Measurements from ENCODE around the gene KIAA0586.
"Not testable (repeated sequence)": the region's sequence is repeated elsewhere in the genome, so short reads cannot be mapped to it uniquely, and the experiment has no call there.

The KIAA0586 gene

DNA sequence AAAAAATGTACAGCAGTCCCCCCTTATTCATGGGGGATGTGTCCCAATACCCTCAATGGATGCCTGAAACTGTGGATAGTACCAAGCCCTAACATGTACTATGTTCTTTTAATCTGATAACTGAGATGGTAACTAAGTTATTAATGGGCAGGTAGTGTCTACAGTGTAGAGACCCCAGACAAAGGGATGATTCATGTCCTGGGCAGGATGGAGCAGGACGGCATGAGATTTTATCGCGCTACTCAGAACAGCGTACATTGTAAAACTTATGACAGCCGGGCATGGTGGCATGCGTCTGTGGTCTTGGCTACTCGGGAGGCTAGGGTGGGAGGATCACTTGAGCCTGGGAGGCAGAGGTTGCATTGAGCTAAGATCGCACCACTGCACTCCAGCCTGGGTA, 37.1 kb downstream of the KIAA0586 start:
- DNase-seq (ENCODE audit: low read depth), result no peak

DNA sequence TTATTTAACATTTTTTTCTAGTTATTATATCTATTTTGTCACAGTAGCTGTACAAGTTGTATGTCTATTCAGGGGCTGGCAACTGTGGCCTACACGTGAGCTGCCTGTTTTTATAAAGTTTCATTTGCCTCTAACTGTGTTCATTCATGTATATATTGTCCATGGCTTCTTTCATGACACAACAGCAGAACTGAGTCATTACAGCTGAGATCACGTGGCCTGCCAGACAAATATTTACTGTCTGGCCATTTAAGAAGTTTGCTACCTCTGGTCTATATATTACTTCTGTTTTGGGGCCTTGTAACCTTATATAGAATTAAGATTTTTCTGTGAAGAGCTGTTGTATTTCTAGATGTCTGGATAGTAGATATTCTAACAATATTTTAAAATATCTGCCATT, 37.9 kb downstream of the KIAA0586 start:
- no peak for DNase-seq (ENCODE audit: low read depth)

DNA sequence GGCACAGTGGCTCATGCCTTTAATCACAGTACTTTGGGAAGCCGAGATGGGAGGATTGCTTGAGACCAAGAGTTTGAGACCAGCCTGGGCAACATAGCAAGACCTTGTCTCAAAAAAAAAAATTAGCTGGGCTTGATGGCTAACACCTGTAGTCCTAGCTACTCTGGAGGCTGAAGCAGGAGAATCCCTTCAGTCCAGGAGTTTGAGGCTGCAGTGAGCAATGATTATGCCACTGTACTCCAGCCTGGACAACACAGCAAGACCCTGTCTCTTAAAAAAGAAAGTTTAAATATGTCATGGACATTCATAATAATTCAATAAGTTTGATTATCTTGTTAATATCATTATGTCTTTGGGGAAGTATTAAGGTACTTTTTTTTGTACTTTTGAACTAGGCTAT, 38.9 kb downstream of the KIAA0586 start:
- DNase-seq (ENCODE audit: low read depth), result no peak

DNA sequence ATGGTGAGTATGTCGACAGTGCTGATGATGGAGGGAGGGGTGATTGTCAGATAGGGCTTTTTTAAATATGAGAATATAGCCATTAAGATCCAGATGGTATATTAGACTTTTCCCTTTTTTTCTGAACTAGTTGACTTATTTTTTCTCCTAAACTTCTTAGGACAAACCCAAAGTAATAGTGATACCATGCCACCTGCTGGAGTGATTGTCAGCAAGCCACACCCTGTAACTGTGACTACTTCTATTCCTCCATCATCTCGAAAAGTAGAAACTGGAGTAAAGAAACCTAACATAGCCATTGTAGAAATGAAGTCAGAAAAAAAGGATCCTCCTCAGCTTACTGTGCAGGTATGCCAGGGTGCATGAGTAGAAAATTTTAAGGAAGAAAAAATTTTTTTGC, 40.1 kb downstream of the KIAA0586 start:
- no peak for DNase-seq (ENCODE audit: low read depth)

DNA sequence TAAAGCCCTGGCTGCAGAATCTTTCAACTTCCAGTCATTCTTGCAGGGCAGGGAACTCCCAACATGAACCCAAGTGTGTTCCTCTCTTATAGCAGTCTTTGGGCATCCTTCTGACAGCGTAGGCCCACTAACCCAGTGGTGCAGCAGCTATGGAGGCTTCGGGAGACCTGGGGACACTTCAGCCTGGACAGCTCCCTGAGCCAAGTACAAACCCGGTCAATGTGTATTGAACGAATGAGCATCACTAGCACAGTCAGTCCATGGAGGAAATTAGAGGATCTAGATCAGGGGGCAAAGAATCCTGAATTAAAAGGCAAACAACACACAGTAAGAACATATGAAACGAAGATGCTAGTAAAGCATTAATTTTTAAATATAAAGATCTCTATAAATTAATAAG, 41.8 kb downstream of the KIAA0586 start:
- DNase-seq (ENCODE audit: low read depth), result no peak

DNA sequence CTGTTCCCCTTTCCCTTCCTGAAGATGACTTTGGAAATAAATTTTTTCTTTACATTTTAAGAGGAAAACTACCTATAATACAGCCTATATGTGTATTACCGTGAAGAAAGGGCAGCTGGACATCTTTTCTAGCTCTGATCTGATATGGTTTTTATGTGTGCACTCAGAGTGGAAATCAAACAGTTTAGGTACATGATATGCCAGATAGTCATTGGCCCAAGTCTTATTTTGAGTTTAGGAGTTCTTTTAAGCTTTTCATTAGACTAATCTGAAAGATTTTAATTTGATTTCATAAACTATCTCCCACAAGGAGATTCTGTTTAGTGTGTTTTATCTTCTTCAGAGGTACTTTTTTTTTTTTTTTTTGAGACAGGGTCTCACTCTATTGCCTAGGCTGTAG, 48.8 kb downstream of the KIAA0586 start:
- DNase-seq (ENCODE audit: low read depth), result no peak

DNA sequence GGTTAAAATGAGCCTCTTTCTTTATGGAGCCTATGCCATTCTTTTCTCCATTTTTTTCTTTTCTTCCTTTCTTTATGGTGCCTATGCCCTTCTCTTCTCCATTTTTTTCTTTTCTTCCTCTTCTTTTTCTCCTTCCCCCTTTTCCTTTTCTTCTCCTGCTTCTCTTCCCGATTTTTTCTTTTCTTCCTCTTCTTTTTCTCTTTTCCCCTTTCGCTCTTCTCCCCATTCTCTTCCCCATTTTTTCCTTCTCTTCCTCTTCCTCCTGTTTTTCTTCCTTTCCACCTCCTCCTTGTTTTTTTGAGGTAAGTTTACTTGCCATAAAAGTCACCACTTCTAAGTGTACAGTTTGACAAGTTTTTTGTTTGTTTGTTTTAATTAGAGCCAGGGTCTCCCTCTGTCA, 50.1 kb downstream of the KIAA0586 start:
- DNase-seq (ENCODE audit: low read depth), result no peak

DNA sequence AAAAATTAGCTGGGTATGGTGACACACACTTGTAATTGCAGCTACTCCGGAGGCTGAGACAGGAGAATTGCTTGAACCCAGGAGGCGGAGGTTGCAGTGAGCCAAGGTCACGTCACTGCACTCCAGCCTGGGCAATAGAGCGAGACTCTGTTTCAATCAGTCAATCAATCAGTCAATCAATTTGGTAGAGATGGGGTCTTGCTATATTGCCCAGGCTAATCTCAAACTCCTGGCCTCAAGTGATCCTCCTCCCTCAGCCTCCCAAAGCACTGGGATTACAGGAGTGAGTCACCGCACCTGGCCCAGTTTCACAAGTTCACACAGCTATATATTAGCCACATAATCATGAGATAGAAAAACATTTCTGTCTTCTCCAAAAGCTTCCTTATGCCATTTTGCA, 50.8 kb downstream of the KIAA0586 start:
- not testable (repeated sequence) for DNase-seq (ENCODE audit: low read depth)

DNA sequence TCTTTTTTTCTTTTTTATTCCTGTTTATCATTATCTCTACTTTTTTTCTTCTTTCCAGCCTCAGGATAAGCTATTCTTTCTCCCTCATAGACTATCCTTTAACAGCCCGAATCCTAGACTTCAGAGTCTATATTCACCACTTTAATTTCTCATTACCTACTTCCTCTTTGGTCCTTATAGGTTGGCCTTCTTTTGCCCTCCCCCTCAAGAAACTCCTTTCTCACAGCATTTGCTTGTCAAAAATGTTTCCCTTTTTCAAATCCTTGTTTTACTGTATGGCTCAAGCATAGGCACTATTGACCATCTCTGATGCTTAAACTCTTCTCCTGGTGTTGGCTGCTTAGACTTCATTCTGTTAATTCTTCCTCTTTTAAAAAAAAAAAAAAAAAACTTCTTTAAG, 52.5 kb downstream of the KIAA0586 start:
- DNase-seq (ENCODE audit: low read depth), result no peak

DNA sequence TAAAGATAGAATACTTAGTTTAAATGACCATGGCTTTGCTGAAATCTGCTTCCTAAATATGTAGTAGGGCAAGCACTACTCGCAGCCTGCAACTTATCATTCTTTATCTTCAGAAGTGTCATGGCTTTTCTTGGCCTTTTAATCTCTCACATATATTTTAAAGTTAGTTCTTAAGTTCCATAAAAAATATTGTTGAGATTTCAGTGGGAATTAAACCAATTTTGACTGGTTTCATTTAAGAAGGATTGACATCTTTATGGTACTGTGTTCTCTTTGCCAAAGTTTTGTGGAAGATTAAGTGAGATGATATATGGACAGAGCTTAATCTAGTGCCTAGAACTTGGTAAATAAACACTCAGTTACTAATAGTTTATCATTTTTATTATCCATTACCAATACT, 56.7 kb downstream of the KIAA0586 start:
- no peak for DNase-seq (ENCODE audit: low read depth)

DNA sequence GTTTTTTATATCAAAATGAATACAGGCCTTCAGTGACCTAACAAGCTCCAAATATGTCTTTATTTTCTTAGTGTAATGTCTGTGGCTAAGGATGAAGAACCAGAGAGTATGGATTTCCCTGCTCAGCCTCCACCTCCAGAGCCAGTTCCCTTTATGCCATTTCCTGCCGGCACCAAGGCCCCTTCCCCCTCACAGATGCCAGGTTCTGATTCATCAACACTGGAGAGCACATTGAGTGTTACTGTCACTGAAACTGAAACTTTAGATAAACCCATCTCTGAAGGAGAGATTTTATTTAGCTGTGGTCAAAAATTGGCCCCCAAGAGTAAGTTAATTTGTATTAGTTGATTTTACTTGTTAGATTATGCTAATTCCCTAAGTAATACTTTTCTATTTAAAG, 61.0 kb downstream of the KIAA0586 start:
- DNase-seq (ENCODE audit: low read depth), result no peak

DNA sequence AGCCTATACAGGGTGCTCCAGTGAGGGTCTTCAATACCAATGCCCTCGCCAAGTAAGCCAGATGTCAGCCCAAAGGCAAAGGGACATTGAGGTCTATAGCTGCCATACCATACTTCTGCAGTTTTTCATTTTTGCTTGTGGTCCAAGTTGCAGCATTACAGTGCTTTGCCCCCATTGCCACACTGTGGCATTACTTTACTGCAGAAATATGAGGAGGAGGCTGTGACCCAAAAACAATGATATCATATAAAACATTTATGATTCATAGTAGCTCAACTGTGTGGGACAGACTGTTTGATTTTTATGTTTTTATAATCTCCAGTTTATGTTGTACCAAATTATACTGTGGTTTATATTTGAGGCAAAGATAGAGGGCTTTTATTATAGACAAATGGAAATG, 64.1 kb downstream of the KIAA0586 start:
- no peak for DNase-seq (ENCODE audit: low read depth)

DNA sequence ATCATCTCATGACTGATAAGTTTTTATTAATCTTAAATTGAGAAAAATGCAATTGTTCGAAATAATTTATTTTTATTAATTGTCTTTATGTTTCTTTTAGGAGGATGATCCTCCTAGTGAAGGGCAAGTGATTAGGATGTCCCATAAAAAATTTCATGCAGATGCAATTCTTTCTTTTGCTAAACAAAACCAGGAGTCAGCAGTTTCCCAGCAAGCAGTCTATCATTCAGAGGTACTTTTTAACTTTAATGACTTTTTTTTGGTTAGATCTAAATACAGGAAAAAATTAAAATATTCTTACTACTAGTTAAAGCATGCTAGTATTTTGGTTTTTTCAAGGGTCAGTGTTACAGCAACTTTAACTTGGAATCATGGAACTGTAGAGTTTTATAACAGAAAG, 64.5 kb downstream of the KIAA0586 start:
- no peak for DNase-seq (ENCODE audit: low read depth)

DNA sequence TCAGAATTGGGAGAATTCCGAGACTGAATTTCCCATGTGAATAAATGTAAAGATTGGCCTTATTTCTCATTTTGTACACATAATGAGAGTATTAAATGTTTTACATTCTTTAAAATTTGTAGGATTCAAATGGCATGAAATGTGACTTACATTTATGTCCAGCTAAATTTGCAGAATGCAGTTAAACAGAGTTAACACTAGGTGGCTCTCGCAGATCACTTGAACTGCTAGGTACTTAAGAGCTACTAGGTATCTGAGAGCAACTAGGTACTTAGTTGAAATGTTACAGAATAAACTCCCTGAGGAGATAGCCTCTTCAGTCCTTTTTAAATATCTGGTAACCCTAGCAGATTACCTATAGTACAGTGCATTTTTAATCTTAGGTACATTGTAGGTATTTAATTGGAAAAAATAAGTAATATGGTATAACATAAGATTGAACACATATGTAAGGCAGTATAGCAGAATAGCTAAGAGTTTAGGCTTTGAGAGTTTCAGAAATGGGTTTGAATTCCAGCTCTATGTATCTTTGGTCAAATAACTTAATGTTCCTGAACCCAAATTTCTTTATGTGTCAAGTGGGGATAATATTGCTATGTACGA, 73.8 kb downstream of the KIAA0586 start:
- DNase-seq (ENCODE audit: low read depth), result no peak

DNA sequence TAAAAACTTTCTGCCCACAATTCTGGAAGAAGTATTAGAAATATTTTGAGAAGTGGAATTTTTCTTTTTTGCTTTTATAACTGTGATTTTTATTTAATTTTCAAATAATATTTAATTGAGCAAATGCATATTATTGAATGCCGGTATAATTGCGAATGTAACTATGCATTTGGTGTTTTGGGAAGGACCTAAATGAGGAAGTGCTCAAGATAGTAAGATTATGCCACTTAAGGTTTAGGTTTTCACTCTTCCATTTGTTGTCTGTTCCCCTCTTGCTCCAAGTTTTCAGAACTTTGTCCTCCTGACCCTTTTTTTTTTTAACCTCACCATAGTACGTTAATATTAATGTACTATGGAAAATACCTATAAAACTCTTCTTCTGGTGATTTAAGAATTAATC, 85.8 kb downstream of the KIAA0586 start:
- no peak for DNase-seq (ENCODE audit: low read depth)

DNA sequence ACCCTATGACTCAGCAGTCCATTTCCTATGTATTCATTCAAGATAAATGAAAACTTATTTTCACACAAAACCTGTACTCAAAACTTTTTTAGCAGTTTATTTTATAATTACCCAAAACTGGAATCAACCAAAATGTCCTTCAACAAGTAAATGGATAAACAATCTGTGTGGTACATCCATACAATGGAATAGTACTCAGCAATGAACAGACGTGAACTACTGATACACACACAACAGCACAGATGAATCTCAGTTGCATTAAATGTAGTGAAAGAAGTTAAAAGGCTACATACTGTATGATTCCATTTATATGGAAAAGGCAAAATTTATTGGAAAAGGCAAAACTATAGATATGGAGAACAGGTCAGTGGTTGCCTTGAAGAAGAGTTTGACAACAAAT, 90.1 kb downstream of the KIAA0586 start:
- DNase-seq (ENCODE audit: low read depth), result no peak

DNA sequence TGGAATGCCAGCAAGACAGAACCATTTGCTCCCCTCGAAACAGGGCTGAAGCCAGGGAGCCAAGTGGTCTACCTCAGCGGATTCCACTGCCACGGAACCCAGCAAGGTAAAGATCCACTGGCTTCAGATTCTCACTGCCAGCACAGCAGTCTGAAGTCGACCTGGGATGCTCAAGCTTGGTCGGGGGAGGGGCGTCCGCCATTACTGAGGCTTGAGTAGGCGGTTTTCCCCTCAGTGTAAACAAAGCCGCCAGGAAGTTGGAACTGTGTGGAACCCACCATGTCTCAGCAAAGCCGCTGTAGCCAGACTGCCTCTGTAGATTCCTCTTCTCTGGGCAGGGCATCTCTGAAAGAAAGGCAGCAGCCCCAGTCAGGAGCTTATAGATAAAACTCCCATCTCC, 98.2 kb downstream of the KIAA0586 start:
- not testable (repeated sequence) for DNase-seq (ENCODE audit: low read depth)

DNA sequence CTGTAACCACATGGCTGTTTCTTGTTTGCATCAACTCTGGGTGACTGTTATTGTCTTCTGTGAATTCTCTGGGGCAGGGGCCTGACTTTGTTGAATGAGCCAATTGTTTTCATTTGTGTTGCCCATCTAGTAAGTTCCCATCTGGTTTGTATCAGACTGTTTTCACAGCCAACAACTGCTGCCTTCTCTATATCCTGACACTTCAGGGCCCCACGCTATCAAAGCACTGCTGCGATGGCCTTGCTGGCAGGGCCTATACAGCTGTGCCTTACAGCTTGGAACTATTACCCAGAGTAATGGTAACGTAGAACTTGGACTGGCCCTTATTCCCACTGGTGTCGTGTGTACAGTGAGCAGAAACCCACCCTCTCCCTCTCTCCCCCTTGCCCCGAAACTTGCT, 105.9 kb downstream of the KIAA0586 start:
- no peak for DNase-seq (ENCODE audit: low read depth)

DNA sequence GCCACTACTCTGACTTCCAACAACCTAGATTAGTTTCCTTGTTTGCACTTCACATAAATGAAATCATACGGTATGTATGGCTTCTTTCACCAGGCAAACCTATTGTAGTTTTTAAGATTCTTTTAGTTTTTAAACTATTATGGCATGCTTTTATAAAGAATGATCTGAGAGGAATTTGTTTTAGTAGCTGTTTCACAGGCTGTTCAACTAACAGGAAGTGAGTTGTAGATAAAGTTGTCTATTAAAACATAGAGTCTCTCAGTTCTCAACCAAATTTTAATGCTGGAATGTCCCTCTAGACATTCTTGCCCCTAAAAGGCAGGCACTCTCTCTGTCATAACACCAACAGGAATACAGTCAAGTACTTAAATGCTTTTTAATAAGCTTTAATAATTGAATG, 107.5 kb downstream of the KIAA0586 start:
- DNase-seq (ENCODE audit: low read depth), result no peak

DNA sequence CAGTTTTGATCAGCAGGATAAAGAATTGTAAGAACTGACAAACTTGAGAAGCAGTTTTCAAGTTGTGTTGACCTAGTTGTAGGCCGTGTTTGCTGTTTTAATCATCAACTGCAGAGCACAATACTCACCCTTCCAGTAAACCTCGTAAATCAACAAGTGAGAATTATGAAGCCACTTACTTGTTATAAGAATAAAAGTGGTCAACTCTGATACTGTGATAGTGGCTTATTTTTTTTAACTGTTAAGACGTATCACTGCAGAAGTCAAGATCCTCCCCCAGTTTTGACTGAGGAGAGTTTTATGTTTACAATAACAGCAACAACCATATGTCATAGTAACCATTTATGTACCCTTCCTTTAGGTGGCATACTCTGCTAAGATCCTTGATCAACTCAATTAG, 109.5 kb downstream of the KIAA0586 start:
- no peak for DNase-seq (ENCODE audit: low read depth)

DNA sequence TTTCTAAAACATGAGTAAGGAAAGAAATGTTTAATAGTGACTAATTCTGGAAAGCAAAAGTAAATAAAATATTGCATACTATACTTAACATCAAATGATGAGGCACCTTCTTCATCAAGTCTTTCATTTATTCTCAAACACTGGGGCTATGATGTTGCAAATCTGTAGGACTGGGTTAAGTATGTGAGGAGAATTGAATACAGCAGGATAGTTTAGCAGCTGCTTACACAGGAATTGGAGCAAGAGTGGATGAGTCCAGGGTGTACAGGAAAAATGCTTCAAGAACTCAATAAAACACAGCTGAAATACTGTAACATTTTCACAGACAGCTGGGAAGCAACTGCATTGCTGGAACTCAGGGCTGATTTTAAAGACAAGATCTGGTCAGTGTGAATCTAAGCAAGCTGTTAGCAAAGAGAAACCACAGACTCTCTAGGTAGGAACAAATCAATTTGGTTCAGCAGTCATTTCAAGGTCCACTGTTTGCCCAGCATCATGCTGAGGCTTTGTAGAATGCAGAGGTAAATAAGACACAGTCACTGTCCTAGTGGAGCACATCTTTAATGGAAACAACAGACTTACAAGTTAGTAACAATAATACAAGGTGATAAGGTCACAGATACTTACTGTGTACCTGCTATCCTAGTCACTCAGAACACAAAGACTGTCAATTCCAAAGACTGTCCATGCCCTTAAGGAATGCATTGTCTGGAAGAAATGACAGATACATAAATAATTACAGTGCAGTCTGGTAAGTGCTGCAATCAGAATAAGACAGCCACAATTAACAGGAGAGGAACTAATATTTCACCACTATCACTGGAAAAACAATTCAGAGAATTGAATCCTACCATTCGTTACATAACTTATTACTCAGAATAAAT, 113.5 kb downstream of the KIAA0586 start:
- DNase-seq (ENCODE audit: low read depth), result no peak

DNA sequence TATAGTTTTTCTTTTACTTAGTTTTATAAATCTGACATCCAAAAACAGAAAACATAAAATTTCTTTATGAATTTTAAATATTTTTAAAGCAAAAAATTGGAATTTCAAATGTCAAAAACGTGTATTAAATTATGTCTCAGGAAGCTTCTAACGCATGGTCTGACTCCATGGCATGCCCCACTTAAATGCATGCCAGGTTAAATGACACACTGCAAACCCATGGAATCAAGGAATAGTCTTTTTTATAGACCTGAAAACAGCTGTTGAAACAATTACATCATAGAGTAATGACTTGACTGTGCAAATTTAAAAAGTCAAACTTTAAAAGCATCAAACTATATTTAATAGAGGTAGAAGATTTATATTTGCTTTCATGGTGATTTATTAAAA, 114.1 kb downstream of the KIAA0586 start:
- DNase-seq (ENCODE audit: low read depth), result no peak

DNA sequence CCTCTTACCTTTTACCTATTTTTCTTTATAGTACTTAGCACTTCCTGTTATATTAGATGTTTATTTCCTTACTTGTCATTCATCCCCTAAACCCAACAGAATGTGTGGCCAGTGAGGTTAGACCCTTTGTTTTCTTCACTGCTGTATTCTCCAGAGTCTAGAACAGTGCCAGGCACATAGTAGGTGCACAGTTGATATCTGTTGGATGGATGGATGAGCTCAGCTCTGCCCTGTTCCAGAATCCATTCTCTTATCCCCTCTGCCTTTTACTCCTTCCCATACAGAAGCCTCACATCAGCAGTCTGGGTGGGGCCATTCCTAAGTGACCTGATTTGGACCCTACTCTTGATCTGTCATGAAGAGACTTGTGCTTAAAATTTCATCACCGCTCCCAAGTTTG, 115.7 kb downstream of the KIAA0586 start:
- no peak for DNase-seq (ENCODE audit: low read depth)

DNA sequence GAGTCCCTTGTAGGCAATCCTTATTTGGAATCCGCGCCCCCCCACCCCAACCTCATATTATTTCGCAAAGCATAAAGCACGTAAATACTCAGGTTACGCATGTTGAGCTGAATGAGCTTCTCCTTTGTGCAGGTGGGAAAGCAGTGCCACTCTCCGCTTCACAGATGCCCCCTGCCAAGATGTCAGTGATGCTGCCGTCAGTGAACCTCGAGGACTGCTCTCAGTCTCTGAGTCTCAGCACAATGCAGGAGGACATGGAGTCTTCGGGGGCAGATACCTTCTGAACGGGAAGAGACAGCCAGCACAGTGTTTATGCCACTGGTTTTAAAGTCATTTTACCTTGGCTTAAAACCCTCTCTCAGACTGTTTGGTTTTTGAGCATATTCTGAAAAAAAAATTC, 120.1 kb downstream of the KIAA0586 start:
- DNase-seq (ENCODE audit: low read depth), result no peak
